ENCODE results near the gene BSCL2. TPM values are rescaled to one million over a fixed set of nuclear protein-coding genes. Genes with fewer than 3 reads are reported as not detected.

The BSCL2 gene
- total and polyA plus RNA-seq, 2 of the 13 experiments (the other 11 are each of a cell fraction or from before 2014, with no cell fraction given) = 19.5 to 21.1 TPM

GRCh38 chr11:62645946-62646824 lies 61.0 kb downstream of the BSCL2 start, which contains the start of gene GANAB (continued):
- TF ChIP-seq ARID3A (IDR thresholded peaks at IDR 0.05; ENCODE audit: low read depth, low read length) (no peak), PAXIP1 (CRISPR knock-in tag; conservative IDR thresholded peaks at IDR 0.05) (peak; percentile 19), KLF16 (CRISPR knock-in tag; IDR thresholded peaks at IDR 0.05) (peak in 1 of 2 experiments; percentile 89; a peak in 2 of 4 replicates), RXRB (CRISPR knock-in tag; IDR thresholded peaks at IDR 0.05; ENCODE audit: borderline replicate concordance) (peak; percentile 17), THAP7 (CRISPR knock-in tag; IDR thresholded peaks at IDR 0.05) (0 out of 2 replicates have a peak, but pooled peaks have one; percentile 48), ZNF879 (CRISPR knock-in tag; IDR thresholded peaks at IDR 0.05) (peak; percentile 77; the same call in 1 of the 2 replicates), SP4 (CRISPR knock-in tag; IDR thresholded peaks at IDR 0.05) (peak; percentile 87), ARID5B (CRISPR knock-in tag; IDR thresholded peaks at IDR 0.05) (peak; percentile 29; the same call in 1 of the 2 replicates), REL (CRISPR knock-in tag; conservative IDR thresholded peaks at IDR 0.05) (0 out of 2 replicates have a peak, but pooled peaks have one; percentile 70), ZHX1 (CRISPR knock-in tag; IDR thresholded peaks at IDR 0.05; ENCODE audit: low read depth) (0 out of 2 replicates have a peak, but pooled peaks have one; percentile 44), E2F5 (CRISPR knock-in tag; conservative IDR thresholded peaks at IDR 0.05) (peak; percentile 19; the same call in 1 of the 2 replicates)

Measured in HepG2 (cell line).